ENCODE data around the gene SAFB2. TPM values are rescaled to one million over a fixed set of nuclear protein-coding genes. Genes with fewer than 3 reads are reported as not detected.

The SAFB2 gene
- polyA plus RNA-seq, 2 of the 4 experiments (the other 2 are of a cell fraction), result 33.2 to 51.2 TPM

DNA sequence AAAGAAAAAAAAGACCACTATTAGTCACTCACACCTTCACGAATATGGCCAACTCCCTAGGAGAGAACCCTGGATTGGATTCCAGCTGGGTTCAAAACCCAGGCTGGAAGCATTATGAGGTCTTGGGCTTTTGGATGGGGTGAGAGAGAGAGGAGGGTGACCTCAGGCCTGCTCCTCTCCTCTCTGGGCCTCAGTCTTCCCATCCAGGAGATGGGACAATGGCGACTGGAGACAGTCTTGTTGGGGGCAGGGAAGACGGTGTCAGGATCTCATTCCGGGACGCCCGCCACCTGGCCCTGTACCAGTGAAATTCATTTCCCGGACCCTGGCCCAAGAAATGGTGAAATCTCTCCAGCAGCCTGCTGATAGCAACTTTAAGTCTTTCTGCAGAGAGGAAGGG is 81.1 kb downstream of the SAFB2 start:
- Histone ChIP-seq H3K4me2 (no peak overlapping the region), H3K27ac (no peak overlapping the region), H3K4me3 (no peak overlapping the region), H3K9me3 (no peaks in the 10 kb centered on the region), H3K4me1 (peaks cover 3% of the 10 kb centered on the region; the same call in 1 of the 3 replicates)
- CTCF ChIA-PET, result interaction anchor here (1.0 kb wide), 1 partner anchor 36 kb away, joined by 3 read pairs; no protein-coding TSS in a partner anchor
- FAIRE-seq (no peak), ATAC-seq (no peak), DNase-seq (ENCODE audit: low read depth in 1 of 2, low spot score in 1 of 2) (no peak)
- WGBS (ENCODE audit: missing lambda C conversion rate), result 82% methylated on average over 5 of the region's 7 CpGs
- POLR2A ChIA-PET, result no interaction called here
- TF ChIP-seq JUNB (IDR thresholded peaks at IDR 0.05), result no peak
- no peak for TF ChIP-seq BHLHE40 (IDR thresholded peaks at IDR 0.05; ENCODE audit: low read depth, low read length)
- peak; percentile 27; the same call in 1 of the 2 replicates for TF ChIP-seq KDM1A (IDR thresholded peaks at IDR 0.05; ENCODE audit: low read depth)

DNA sequence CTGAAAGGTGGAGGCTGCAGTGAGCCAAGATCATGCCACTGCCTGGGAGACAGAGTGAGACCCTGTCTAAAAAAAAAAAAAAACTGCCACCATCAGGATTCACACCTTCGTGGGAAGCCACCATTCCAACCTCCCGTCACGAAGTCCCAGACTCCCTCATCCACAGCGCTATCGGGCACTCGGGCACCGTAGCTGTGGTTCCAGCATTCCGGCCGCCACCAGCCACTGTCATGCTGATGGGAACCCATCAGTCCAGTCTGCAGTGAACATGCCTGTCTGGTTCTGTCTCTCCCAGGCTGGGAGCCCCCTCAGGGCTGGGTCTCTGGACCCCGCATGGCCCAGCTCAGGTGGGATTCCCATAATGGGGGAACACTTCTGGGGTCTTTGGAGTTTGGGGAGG is 82.4 kb downstream of the SAFB2 start:
- H3K27ac ChIP-seq, result no peak overlapping the region
- H3K4me2 ChIP-seq, result no peak overlapping the region
- TF ChIP-seq JUN (IDR thresholded peaks at IDR 0.05), result no peak
- TF ChIP-seq HOXB5 (CRISPR knock-in tag; IDR thresholded peaks at IDR 0.05), result no peak
- no peak for TF ChIP-seq HDAC2 (IDR thresholded peaks at IDR 0.05)
- no peak for TF ChIP-seq CBX8 (IDR thresholded peaks at IDR 0.05)
- TF ChIP-seq CHD4 (IDR thresholded peaks at IDR 0.05; ENCODE audit: borderline replicate concordance), result no peak
- TF ChIP-seq KDM5A (IDR thresholded peaks at IDR 0.05), result no peak
- TF ChIP-seq MYC (IDR thresholded peaks at IDR 0.05; ENCODE audit: borderline replicate concordance, low read length), result no peak
- TF ChIP-seq CEBPB (IDR thresholded peaks at IDR 0.05), result no peak
- TF ChIP-seq KDM1A (IDR thresholded peaks at IDR 0.05; ENCODE audit: low read depth), result no peak
- TF ChIP-seq CHD2 (IDR thresholded peaks at IDR 0.05; ENCODE audit: low read length, partially characterized antibody), result no peak
- TF ChIP-seq, protein P1, sequence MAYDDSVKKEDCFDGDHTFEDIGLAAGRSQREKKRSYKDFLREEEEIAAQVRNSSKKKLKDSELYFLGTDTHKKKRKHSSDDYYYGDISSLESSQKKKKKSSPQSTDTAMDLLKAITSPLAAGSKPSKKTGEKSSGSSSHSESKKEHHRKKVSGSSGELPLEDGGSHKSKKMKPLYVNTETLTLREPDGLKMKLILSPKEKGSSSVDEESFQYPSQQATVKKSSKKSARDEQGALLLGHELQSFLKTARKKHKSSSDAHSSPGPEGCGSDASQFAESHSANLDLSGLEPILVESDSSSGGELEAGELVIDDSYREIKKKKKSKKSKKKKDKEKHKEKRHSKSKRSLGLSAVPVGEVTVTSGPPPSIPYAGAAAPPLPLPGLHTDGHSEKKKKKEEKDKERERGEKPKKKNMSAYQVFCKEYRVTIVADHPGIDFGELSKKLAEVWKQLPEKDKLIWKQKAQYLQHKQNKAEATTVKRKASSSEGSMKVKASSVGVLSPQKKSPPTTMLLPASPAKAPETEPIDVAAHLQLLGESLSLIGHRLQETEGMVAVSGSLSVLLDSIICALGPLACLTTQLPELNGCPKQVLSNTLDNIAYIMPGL (CRISPR knock-in tag; IDR thresholded peaks at IDR 0.05; ENCODE audit: borderline replicate concordance), result no peak
- no peak for TF ChIP-seq FOXS1 (CRISPR knock-in tag; IDR thresholded peaks at IDR 0.05)
- no peak for TF ChIP-seq ZNF302 (CRISPR knock-in tag; IDR thresholded peaks at IDR 0.05)
- no peak for TF ChIP-seq FOSB (CRISPR knock-in tag; IDR thresholded peaks at IDR 0.05)
- no peak for TF ChIP-seq EHMT2 (IDR thresholded peaks at IDR 0.05; ENCODE audit: low read depth)
- ChIA-PET POLR2A (no interaction called here), CTCF (interaction anchor here (0.6 to 1.1 kb wide), 3 partner anchors 20 to 510 kb away, joined by 3 read pairs; no protein-coding TSS in a partner anchor)
- FAIRE-seq, result no peak
- H3K4me1 ChIP-seq, result peaks cover 6% of the 10 kb centered on the region; the same call in 1 of the 3 replicates
- peaks cover 4% of the 10 kb centered on the region for H3K9me3 ChIP-seq
- no peak overlapping the region for H3K4me3 ChIP-seq
- ATAC-seq, result no peak
- WGBS (ENCODE audit: missing lambda C conversion rate), result 90% methylated on average over 9 of the region's 10 CpGs
- DNase-seq (ENCODE audit: low read depth in 1 of 2, low spot score in 1 of 2), result no peak

DNA sequence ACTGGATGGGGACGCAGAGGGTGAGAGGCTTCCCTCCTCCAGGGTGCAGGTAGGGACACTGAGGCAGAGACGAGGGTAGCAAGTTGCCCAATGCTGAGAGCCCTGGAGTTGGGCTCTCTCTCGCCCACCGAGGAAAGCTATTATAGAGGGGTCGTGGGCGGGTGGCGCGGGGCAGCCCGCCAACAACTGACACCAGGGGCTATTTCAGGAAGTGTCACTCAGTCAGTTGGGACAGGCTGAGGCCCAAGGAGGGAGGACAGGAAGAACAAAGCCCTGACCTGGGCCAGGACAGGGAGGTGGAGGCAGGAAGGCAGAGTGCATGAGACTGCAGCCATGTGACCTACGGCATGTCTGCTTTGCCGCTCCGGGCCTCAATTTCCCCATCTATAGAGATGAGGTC is 84.7 kb downstream of the SAFB2 start:
- ChIA-PET POLR2A (no interaction called here), CTCF (interaction anchor here (1.3 kb wide), 1 partner anchor 167 kb away, joined by 3 read pairs; no protein-coding TSS in a partner anchor)
- Histone ChIP-seq H3K4me3 (no peak overlapping the region), H3K4me2 (no peak overlapping the region), H3K9me3 (peaks cover 17% of the 10 kb centered on the region), H3K27ac (no peak overlapping the region), H3K4me1 (peaks cover 6% of the 10 kb centered on the region; the same call in 1 of the 3 replicates)
- FAIRE-seq, result no peak
- DNase-seq (ENCODE audit: low read depth in 1 of 2, low spot score in 1 of 2), result no peak
- TF ChIP-seq TFCP2L1 (CRISPR knock-in tag; IDR thresholded peaks at IDR 0.05) (no peak), RFX5 (IDR thresholded peaks at IDR 0.05) (no peak), HOXB5 (CRISPR knock-in tag; IDR thresholded peaks at IDR 0.05) (no peak), RNF2 (IDR thresholded peaks at IDR 0.05; ENCODE audit: borderline replicate concordance, low read depth) (no peak), ESRRA (IDR thresholded peaks at IDR 0.05; ENCODE audit: borderline replicate concordance, low read length) (no peak), KDM1A (IDR thresholded peaks at IDR 0.05; ENCODE audit: low read depth) (no peak), ZFP36 (IDR thresholded peaks at IDR 0.05; ENCODE audit: borderline replicate concordance, partially characterized antibody) (no peak)
- TF ChIP-seq, protein P2, sequence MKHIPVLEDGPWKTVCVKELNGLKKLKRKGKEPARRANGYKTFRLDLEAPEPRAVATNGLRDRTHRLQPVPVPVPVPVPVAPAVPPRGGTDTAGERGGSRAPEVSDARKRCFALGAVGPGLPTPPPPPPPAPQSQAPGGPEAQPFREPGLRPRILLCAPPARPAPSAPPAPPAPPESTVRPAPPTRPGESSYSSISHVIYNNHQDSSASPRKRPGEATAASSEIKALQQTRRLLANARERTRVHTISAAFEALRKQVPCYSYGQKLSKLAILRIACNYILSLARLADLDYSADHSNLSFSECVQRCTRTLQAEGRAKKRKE (CRISPR knock-in tag; IDR thresholded peaks at IDR 0.05; ENCODE audit: low read depth), result no peak
- TF ChIP-seq, protein P3, sequence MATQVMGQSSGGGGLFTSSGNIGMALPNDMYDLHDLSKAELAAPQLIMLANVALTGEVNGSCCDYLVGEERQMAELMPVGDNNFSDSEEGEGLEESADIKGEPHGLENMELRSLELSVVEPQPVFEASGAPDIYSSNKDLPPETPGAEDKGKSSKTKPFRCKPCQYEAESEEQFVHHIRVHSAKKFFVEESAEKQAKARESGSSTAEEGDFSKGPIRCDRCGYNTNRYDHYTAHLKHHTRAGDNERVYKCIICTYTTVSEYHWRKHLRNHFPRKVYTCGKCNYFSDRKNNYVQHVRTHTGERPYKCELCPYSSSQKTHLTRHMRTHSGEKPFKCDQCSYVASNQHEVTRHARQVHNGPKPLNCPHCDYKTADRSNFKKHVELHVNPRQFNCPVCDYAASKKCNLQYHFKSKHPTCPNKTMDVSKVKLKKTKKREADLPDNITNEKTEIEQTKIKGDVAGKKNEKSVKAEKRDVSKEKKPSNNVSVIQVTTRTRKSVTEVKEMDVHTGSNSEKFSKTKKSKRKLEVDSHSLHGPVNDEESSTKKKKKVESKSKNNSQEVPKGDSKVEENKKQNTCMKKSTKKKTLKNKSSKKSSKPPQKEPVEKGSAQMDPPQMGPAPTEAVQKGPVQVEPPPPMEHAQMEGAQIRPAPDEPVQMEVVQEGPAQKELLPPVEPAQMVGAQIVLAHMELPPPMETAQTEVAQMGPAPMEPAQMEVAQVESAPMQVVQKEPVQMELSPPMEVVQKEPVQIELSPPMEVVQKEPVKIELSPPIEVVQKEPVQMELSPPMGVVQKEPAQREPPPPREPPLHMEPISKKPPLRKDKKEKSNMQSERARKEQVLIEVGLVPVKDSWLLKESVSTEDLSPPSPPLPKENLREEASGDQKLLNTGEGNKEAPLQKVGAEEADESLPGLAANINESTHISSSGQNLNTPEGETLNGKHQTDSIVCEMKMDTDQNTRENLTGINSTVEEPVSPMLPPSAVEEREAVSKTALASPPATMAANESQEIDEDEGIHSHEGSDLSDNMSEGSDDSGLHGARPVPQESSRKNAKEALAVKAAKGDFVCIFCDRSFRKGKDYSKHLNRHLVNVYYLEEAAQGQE (IDR thresholded peaks at IDR 0.05), result no peak
- ATAC-seq, result no peak
- WGBS (ENCODE audit: missing lambda C conversion rate), result 89% methylated on average over 12 of the region's 12 CpGs

Data from A549 (cell line).